HepG2 (cell line): ENCODE results near the gene MYL6B. TPM values are rescaled to one million over a fixed set of nuclear protein-coding genes. Genes with fewer than 3 reads are reported as not detected.
A peak's percentile ranks its signal among the peaks of the same experiment; 100 is the strongest.

Source experiments
- HMGA1 ChIP-seq: sonication (generic); formaldehyde crosslinking; conservative IDR thresholded peaks from 2 replicates; pipeline ENCODE4 v1.4.0; 2020; ENCODE audit warnings: missing genetic modification reagents
- NFATC3 ChIP-seq: sonication (generic); formaldehyde crosslinking; IDR thresholded peaks from 2 replicates; pipeline ENCODE4 v1.5.1; 2020; ENCODE audit warnings: mild to moderate bottlenecking, missing genetic modification reagents
- PPARG ChIP-seq: conservative IDR thresholded peaks from 2 replicates; pipeline ENCODE4 v1.6.1; 2016; ENCODE audit warnings: missing biosample characterization, missing genetic modification reagents
- ZNF430 ChIP-seq: sonication (generic); formaldehyde crosslinking; IDR thresholded peaks from 2 replicates; pipeline ENCODE4 v1.9.0; 2021; ENCODE audit warnings: mild to moderate bottlenecking, missing genetic modification reagents
- polyA plus RNA-seq, 8 experiments: library from polyadenylated mRNA; depleted of rRNA in 3 of 8; stranded (reverse) in 7 of 8; unstranded in 1 of 8; fragments of >200 nt; fragmentation: Illumina TruSeq in 4 of 8; extraction: Trizol in 4 of 8; gene quantifications; 2 replicates each; pipeline versions ENCODE4 v1.2.1 to v1.2.3, GENCODE V29; 2011 to 2016; ENCODE audit warnings: low read depth in 4 of 8, missing spikeins in 1 of 8, mixed read lengths in 1 of 8; ENCODE audit not compliant: insufficient read depth in 1 of 8
- total RNA-seq, 5 experiments: library from RNA; depleted of rRNA; stranded (reverse); fragments of >200 nt; fragmentation: Illumina TruSeq; extraction: Trizol; gene quantifications; 2 replicates each; pipeline ENCODE4 v1.2.3, GENCODE V29; 2016; ENCODE audit warnings: low read depth in 1 of 5
- TF ChIP-seq, protein P1 (sequence below), 2 experiments: IDR thresholded peaks; 2 replicates each; pipeline ENCODE4 v1.6.1; 2011 to 2012; ENCODE audit warnings: low read length in 2 of 2, borderline replicate concordance in 1 of 2, low read depth in 1 of 2, mild to moderate bottlenecking in 1 of 2, moderate library complexity in 1 of 2
- TF ChIP-seq, protein P2 (sequence below), 2 experiments: sonication (generic) in 1 of 2; formaldehyde crosslinking in 1 of 2; IDR thresholded peaks; 2 replicates each; pipeline versions ENCODE4 v1.6.1 to v1.9.0; 2014 to 2022; ENCODE audit warnings: antibody characterized with exemption in 1 of 2, borderline replicate concordance in 1 of 2, inconsistent platforms in 1 of 2, low read depth in 1 of 2, missing genetic modification reagents in 1 of 2
- TF ChIP-seq, protein P3 (sequence below): sonication (generic); formaldehyde crosslinking; IDR thresholded peaks from 2 replicates; pipeline ENCODE4 v1.5.0; 2020; ENCODE audit warnings: mild to moderate bottlenecking, missing genetic modification reagents
- TF ChIP-seq, protein P4 (sequence below): sonication (generic); formaldehyde crosslinking; IDR thresholded peaks from 2 replicates; pipeline ENCODE4 v1.5.0; 2020; ENCODE audit warnings: mild to moderate bottlenecking, missing genetic modification reagents, borderline replicate concordance
- TF ChIP-seq, protein P5 (sequence below): sonication (generic); formaldehyde crosslinking; IDR thresholded peaks from 2 replicates; pipeline ENCODE4 v1.5.0; 2020; ENCODE audit warnings: mild to moderate bottlenecking, missing genetic modification reagents

The MYL6B gene
- total and polyA plus RNA-seq, 2 of the 13 experiments (the other 11 are each of a cell fraction or from before 2014, with no cell fraction given) = 75.7 to 88.7 TPM

DNA sequence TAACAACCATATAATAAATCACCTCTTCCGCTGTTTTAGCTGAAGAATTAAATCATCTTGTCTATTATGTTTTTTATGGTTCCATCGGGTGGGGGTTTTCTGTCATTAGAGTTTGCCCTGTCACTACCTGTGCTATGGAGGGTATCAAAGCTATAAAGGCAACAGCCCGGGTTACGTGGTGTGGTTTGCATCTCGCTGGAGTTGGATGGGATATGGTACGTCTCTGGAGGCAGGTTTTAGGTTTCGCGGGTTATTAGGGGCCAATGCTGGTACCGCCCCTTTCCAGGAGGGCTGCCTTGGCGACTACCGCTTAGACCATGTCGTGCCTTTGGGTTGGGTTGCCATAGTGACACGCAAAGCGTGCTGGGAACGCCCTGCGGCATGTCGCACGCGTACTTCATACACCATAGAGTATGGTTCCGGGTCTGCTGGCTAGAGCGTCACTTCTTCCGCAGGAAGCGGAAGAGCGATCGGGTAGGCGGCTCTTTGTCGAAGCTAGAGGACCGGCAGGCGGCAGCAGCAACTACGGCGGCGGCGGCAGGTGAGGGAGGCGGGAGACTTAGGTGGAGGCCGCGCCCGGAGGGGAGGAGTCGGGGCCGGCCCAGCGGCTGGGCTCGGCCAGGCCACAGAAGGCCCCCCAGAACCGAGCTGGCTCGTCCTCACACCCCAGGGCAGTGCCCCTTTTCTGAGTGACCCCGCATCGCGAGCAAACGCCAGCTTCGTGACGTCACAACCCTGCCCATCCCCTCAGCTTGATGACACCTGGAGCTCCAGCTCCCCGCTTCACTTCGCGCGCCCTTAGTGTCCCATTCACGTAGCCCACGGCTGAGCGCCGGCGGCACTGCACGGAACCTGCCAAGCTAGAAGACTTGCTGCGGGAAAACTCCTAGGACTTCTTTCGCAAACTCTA is 34.4 kb upstream of the MYL6B start, which contains the start of gene ZC3H10 (continued):
- TF ChIP-seq, protein P1, sequence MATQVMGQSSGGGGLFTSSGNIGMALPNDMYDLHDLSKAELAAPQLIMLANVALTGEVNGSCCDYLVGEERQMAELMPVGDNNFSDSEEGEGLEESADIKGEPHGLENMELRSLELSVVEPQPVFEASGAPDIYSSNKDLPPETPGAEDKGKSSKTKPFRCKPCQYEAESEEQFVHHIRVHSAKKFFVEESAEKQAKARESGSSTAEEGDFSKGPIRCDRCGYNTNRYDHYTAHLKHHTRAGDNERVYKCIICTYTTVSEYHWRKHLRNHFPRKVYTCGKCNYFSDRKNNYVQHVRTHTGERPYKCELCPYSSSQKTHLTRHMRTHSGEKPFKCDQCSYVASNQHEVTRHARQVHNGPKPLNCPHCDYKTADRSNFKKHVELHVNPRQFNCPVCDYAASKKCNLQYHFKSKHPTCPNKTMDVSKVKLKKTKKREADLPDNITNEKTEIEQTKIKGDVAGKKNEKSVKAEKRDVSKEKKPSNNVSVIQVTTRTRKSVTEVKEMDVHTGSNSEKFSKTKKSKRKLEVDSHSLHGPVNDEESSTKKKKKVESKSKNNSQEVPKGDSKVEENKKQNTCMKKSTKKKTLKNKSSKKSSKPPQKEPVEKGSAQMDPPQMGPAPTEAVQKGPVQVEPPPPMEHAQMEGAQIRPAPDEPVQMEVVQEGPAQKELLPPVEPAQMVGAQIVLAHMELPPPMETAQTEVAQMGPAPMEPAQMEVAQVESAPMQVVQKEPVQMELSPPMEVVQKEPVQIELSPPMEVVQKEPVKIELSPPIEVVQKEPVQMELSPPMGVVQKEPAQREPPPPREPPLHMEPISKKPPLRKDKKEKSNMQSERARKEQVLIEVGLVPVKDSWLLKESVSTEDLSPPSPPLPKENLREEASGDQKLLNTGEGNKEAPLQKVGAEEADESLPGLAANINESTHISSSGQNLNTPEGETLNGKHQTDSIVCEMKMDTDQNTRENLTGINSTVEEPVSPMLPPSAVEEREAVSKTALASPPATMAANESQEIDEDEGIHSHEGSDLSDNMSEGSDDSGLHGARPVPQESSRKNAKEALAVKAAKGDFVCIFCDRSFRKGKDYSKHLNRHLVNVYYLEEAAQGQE (IDR thresholded peaks at IDR 0.05; ENCODE audit: borderline replicate concordance in 1 of 2, low read depth in 1 of 2, low read length in 2 of 2) = 0 out of 4 replicates have a peak, but pooled peaks of 1 of the 2 experiments have one; percentile 50
- no peak for TF ChIP-seq NFATC3
- TF ChIP-seq, protein P2, sequence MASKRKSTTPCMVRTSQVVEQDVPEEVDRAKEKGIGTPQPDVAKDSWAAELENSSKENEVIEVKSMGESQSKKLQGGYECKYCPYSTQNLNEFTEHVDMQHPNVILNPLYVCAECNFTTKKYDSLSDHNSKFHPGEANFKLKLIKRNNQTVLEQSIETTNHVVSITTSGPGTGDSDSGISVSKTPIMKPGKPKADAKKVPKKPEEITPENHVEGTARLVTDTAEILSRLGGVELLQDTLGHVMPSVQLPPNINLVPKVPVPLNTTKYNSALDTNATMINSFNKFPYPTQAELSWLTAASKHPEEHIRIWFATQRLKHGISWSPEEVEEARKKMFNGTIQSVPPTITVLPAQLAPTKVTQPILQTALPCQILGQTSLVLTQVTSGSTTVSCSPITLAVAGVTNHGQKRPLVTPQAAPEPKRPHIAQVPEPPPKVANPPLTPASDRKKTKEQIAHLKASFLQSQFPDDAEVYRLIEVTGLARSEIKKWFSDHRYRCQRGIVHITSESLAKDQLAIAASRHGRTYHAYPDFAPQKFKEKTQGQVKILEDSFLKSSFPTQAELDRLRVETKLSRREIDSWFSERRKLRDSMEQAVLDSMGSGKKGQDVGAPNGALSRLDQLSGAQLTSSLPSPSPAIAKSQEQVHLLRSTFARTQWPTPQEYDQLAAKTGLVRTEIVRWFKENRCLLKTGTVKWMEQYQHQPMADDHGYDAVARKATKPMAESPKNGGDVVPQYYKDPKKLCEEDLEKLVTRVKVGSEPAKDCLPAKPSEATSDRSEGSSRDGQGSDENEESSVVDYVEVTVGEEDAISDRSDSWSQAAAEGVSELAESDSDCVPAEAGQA (IDR thresholded peaks at IDR 0.05; ENCODE audit: low read depth) = peak; percentile 92
- TF ChIP-seq, protein P2 (CRISPR knock-in tag; IDR thresholded peaks at IDR 0.05; ENCODE audit: borderline replicate concordance) = no peak
- TF ChIP-seq HMGA1 (CRISPR knock-in tag) = no peak
- TF ChIP-seq, protein P3, sequence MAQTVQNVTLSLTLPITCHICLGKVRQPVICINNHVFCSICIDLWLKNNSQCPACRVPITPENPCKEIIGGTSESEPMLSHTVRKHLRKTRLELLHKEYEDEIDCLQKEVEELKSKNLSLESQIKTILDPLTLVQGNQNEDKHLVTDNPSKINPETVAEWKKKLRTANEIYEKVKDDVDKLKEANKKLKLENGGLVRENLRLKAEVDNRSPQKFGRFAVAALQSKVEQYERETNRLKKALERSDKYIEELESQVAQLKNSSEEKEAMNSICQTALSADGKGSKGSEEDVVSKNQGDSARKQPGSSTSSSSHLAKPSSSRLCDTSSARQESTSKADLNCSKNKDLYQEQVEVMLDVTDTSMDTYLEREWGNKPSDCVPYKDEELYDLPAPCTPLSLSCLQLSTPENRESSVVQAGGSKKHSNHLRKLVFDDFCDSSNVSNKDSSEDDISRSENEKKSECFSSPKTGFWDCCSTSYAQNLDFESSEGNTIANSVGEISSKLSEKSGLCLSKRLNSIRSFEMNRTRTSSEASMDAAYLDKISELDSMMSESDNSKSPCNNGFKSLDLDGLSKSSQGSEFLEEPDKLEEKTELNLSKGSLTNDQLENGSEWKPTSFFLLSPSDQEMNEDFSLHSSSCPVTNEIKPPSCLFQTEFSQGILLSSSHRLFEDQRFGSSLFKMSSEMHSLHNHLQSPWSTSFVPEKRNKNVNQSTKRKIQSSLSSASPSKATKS (CRISPR knock-in tag) = no peak
- TF ChIP-seq, protein P4, sequence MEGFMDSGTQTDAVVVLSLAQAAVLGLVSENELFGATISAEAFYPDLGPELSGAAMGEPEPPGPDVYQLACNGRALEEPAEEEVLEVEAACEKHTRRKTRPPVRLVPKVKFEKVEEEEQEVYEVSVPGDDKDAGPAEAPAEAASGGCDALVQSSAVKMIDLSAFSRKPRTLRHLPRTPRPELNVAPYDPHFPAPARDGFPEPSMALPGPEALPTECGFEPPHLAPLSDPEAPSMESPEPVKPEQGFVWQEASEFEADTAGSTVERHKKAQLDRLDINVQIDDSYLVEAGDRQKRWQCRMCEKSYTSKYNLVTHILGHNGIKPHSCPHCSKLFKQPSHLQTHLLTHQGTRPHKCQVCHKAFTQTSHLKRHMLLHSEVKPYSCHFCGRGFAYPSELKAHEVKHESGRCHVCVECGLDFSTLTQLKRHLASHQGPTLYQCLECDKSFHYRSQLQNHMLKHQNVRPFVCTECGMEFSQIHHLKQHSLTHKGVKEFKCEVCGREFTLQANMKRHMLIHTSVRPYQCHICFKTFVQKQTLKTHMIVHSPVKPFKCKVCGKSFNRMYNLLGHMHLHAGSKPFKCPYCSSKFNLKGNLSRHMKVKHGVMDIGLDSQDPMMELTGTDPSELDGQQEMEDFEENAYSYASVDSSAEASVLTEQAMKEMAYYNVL (CRISPR knock-in tag) = peak; percentile 57; the same call in 1 of the 2 replicates
- peak; percentile 23; the same call in 1 of the 2 replicates for TF ChIP-seq PPARG (CRISPR knock-in tag)
- TF ChIP-seq ZNF430 (CRISPR knock-in tag) = peak; percentile 92
- TF ChIP-seq, protein P5, sequence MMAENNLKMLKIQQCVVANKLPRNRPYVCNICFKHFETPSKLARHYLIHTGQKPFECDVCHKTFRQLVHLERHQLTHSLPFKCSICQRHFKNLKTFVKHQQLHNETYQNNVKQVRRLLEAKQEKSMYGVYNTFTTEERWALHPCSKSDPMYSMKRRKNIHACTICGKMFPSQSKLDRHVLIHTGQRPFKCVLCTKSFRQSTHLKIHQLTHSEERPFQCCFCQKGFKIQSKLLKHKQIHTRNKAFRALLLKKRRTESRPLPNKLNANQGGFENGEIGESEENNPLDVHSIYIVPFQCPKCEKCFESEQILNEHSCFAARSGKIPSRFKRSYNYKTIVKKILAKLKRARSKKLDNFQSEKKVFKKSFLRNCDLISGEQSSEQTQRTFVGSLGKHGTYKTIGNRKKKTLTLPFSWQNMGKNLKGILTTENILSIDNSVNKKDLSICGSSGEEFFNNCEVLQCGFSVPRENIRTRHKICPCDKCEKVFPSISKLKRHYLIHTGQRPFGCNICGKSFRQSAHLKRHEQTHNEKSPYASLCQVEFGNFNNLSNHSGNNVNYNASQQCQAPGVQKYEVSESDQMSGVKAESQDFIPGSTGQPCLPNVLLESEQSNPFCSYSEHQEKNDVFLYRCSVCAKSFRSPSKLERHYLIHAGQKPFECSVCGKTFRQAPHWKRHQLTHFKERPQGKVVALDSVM (CRISPR knock-in tag) = peak; percentile 85
